ENCODE results near the gene SGSM2. TPM values are rescaled to one million over a fixed set of nuclear protein-coding genes. Genes with fewer than 3 reads are reported as not detected.

SGSM2 gene
- total RNA-seq, 2 experiments from 2014 or later = 31.8 to 37.7 TPM

DNA sequence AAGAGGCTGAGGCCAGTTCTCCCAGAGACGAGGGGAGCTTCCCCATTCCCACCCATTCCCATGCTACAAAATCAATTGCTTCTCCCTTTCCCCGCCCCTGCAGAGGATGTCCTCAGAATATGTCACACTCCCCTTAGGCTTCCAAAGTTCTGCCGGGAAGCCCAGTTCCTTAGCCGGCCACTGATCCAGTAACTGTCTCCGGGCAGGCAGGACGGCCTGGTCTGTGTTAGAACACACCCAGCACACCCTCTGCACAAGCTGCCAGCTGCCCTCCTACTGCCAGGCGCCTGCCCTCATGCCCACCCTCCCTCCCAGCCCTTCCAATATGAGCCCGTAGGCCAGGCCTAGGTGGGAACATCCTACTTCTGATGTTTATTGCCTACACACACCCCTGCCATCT is 31.1 kb downstream of the SGSM2 start:
- Mint-ChIP-seq H3K4me3 (no peak overlapping the region), H3K27me3 (no peaks in the 10 kb centered on the region)

DNA sequence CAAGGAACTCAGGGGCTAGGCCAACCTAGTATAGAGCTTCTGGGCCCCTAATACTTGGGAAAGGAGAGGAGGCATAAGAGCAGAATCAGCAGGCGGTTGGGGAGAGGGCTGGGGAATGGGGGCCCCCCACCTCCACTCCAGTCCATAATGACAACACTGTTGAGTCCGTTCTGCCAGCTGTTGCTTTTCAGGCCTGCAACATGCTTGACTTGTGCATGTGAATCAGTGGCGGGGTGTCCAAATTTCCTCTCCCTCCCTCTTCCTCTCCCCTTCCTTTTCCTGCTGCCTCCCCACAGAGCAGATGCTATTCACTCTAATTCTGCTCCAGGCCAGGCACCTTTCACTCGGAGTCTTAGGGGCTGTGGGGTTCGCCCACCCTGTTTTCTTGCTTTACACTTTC is 31.7 kb downstream of the SGSM2 start:
- Mint-ChIP-seq H3K4me1 (ENCODE audit: low read depth) (no peaks in the 10 kb centered on the region), H3K36me3 (ENCODE audit: low read depth) (peaks cover 4% of the 10 kb centered on the region), H3K4me3 (no peak overlapping the region), H3K27ac (no peak overlapping the region), H3K27me3 (no peaks in the 10 kb centered on the region), H3K9me3 (no peaks in the 10 kb centered on the region)
- ATAC-seq = no peak
- POLR2A ChIA-PET = interaction anchor here (1.5 kb wide), 1 partner anchor 11 kb away, joined by 6 read pairs; no protein-coding TSS in a partner anchor
- DNase-seq = no peak
- CTCF ChIA-PET = interaction anchor here (1.9 to 3.9 kb wide), 3 partner anchors 14 to 47 kb away, joined by 7 to 24 read pairs (median 13); no protein-coding TSS in a partner anchor
- TF ChIP-seq CTCF (IDR thresholded peaks at IDR 0.05) = no peak
- intact Hi-C loops (cut with micrococcal nuclease) = no loop called here

More for the DNA sequence above, 31.1 kb downstream of the SGSM2 start:
- no peak for ATAC-seq
- TF ChIP-seq CTCF (IDR thresholded peaks at IDR 0.05) = no peak
- intact Hi-C loops (cut with micrococcal nuclease) = no loop called here
- POLR2A ChIA-PET = interaction anchor here (0.6 to 1.5 kb wide), 3 partner anchors 12 to 47 kb away, joined by 3 to 6 read pairs (median 3); no protein-coding TSS in a partner anchor
- no peak overlapping the region for H3K27ac Mint-ChIP-seq
- peaks cover 4% of the 10 kb centered on the region for H3K36me3 Mint-ChIP-seq (ENCODE audit: low read depth)
- CTCF ChIA-PET = interaction anchor here (3.8 to 3.9 kb wide), 2 partner anchors 14 to 47 kb away, joined by 13 to 24 read pairs; no protein-coding TSS in a partner anchor
- H3K4me1 Mint-ChIP-seq (ENCODE audit: low read depth) = no peaks in the 10 kb centered on the region
- no peaks in the 10 kb centered on the region for H3K9me3 Mint-ChIP-seq
- no peak for DNase-seq

DNA sequence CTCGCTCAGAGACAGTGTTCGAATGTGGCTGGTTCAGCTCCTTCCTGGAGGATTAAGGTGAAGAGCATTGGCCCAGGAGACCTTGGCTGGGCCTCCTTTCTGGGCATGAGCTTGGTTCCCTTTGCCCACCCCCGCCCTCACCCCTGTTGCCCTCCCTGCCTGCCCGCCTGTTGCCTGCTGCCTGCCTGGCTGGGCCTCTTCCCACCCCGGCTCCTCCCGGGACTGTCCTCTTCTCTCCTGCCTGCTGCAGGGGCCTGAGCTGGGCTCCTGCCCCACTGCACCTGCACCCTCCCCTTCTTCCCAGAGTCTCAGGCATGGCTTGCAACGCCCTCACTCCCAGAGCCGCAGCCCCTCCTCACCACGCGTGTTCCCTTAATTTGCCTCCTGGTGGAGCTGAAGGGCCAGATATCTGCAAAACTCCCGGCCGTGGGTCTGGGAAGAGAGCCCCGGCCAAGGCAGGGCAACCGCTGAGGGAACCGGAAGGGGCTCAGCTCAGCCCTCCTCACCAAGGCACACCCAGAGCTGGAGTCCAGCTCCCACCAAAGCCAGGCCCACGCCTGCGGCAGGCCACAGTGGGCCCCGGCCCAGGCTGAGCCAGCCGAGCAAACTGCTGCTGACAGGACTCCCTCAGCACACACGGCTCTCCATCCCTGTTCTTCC is 32.4 kb downstream of the SGSM2 start:
- H3K4me1 Mint-ChIP-seq (ENCODE audit: low read depth) = no peaks in the 10 kb centered on the region
- no peak overlapping the region for H3K27ac Mint-ChIP-seq
- H3K4me3 Mint-ChIP-seq = no peak overlapping the region
- ATAC-seq = no peak
- no peak for DNase-seq
- H3K36me3 Mint-ChIP-seq (ENCODE audit: low read depth) = no peaks in the 10 kb centered on the region
- no peak for TF ChIP-seq CTCF (IDR thresholded peaks at IDR 0.05)
- no peaks in the 10 kb centered on the region for H3K27me3 Mint-ChIP-seq
- ChIA-PET POLR2A (interaction anchor here (1.3 to 1.5 kb wide), 2 partner anchors 11 to 13 kb away, joined by 3 to 6 read pairs; no protein-coding TSS in a partner anchor), CTCF (interaction anchor here (1.9 to 3.9 kb wide), 3 partner anchors 13 to 46 kb away, joined by 7 to 24 read pairs (median 13); no protein-coding TSS in a partner anchor)
- intact Hi-C loops (cut with micrococcal nuclease) = no loop called here
- H3K9me3 Mint-ChIP-seq = no peaks in the 10 kb centered on the region

DNA sequence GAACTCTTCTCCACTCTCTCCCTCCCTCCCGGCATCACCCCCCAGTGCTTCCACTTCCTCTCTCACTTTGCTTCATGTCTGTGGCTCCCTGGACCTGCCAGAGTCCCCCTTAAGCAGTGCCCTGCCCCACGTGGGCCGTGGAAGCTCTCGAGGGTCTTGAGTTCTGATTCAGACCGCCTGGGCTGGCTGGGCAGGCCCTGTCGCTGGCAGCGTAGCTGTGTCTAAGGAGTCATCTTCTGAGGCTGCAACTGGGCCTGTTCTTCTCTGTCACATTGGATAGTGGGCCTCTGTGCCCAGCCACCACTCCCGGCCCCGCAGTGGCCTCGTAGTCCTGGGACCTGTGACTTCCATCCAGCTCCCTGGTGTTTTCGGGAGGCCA is 32.9 kb downstream of the SGSM2 start:
- ATAC-seq = no peak
- Mint-ChIP-seq H3K36me3 (ENCODE audit: low read depth) (no peaks in the 10 kb centered on the region), H3K9me3 (no peaks in the 10 kb centered on the region), H3K4me3 (no peak overlapping the region), H3K27ac (no peak overlapping the region), H3K4me1 (ENCODE audit: low read depth) (no peaks in the 10 kb centered on the region), H3K27me3 (no peaks in the 10 kb centered on the region)
- DNase-seq = no peak
- POLR2A ChIA-PET = interaction anchor here (1.2 to 1.3 kb wide), 2 partner anchors 12 to 13 kb away, joined by 3 read pairs; no protein-coding TSS in a partner anchor
- no peak for TF ChIP-seq CTCF (IDR thresholded peaks at IDR 0.05)
- intact Hi-C loops (cut with micrococcal nuclease) = no loop called here
- CTCF ChIA-PET = interaction anchor here (1.9 to 3.9 kb wide), 3 partner anchors 13 to 45 kb away, joined by 7 to 24 read pairs (median 13); no protein-coding TSS in a partner anchor
